ENCODE data around the gene PYY. TPM values are rescaled to one million over a fixed set of nuclear protein-coding genes. Genes with fewer than 3 reads are reported as not detected.

The PYY gene
- polyA plus RNA-seq, 1 donor from 2014 or later, result not detected

DNA sequence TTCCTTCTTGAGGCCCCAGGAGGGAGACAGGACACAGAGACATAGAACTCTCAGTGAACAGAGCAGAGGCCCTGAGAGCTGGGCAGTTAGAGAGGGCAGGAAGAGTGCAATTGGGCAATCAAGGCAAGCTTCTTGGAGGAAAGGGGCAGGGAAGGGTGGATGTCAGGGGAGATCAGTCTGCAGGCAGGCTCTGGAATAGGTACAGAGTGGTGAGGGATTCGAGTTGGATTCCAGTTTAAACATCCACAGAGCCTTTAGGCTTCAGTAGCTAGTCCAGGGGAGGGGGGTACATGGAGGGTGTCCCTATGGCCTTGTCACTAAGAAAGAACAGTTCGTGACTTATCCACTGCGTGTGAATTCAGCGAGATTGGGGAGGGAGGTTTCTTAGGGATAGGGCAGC lies 2.0 kb downstream of the PYY start:
- no peak overlapping the region for H2AFZ ChIP-seq (ENCODE audit: low read depth, low read length)
- H3K79me2 ChIP-seq (replicated peaks; ENCODE audit: insufficient read depth, low read length), result no peaks in the 10 kb centered on the region
- H3K9me3 ChIP-seq (ENCODE audit: low read length), result no peaks in the 10 kb centered on the region
- no peaks in the 10 kb centered on the region for H3K9me2 ChIP-seq (ENCODE audit: insufficient read depth, low read length)
- TF ChIP-seq EZH2 (IDR thresholded peaks at IDR 0.05; ENCODE audit: borderline replicate concordance, insufficient read depth, low read length, poor library complexity, severe bottlenecking), result no peak
- no peak for TF ChIP-seq RAD21 (conservative IDR thresholded peaks at IDR 0.05)
- TF ChIP-seq SMC3 (conservative IDR thresholded peaks at IDR 0.05; ENCODE audit: poor library complexity), result no peak
- no peak for TF ChIP-seq TAF1 (IDR thresholded peaks at IDR 0.05; ENCODE audit: low read depth)
- no peak for TF ChIP-seq EP300 (conservative IDR thresholded peaks at IDR 0.05; ENCODE audit: poor library complexity, severe bottlenecking)
- no peak for TF ChIP-seq POLR2AphosphoS5 (IDR thresholded peaks at IDR 0.05)
- no peak for TF ChIP-seq REST (IDR thresholded peaks at IDR 0.05; ENCODE audit: borderline replicate concordance)
- no peak for TF ChIP-seq MXI1 (conservative IDR thresholded peaks at IDR 0.05; ENCODE audit: poor library complexity, severe bottlenecking)
- TF ChIP-seq, protein P1, sequence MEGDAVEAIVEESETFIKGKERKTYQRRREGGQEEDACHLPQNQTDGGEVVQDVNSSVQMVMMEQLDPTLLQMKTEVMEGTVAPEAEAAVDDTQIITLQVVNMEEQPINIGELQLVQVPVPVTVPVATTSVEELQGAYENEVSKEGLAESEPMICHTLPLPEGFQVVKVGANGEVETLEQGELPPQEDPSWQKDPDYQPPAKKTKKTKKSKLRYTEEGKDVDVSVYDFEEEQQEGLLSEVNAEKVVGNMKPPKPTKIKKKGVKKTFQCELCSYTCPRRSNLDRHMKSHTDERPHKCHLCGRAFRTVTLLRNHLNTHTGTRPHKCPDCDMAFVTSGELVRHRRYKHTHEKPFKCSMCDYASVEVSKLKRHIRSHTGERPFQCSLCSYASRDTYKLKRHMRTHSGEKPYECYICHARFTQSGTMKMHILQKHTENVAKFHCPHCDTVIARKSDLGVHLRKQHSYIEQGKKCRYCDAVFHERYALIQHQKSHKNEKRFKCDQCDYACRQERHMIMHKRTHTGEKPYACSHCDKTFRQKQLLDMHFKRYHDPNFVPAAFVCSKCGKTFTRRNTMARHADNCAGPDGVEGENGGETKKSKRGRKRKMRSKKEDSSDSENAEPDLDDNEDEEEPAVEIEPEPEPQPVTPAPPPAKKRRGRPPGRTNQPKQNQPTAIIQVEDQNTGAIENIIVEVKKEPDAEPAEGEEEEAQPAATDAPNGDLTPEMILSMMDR (IDR thresholded peaks at IDR 0.05; ENCODE audit: poor library complexity, severe bottlenecking), result no peak
- H4K20me1 ChIP-seq (ENCODE audit: insufficient read depth), result no peaks in the 10 kb centered on the region
- H3F3A ChIP-seq (ENCODE audit: insufficient read depth, low read length, poor library complexity, severe bottlenecking), result no peaks in the 10 kb centered on the region
- H3K27ac ChIP-seq (ENCODE audit: low read length), result no peak overlapping the region
- H3K4me3 ChIP-seq (ENCODE audit: low read length), result no peak overlapping the region
- no peaks in the 10 kb centered on the region for H3K36me3 ChIP-seq (ENCODE audit: insufficient read depth, low read length)
- H3K4me2 ChIP-seq (ENCODE audit: low read length), result no peak overlapping the region
- peaks cover 45% of the 10 kb centered on the region for H3K27me3 ChIP-seq (ENCODE audit: insufficient read depth, low read depth, low read length)
- H3K9ac ChIP-seq (ENCODE audit: low read length), result no peak overlapping the region

DNA sequence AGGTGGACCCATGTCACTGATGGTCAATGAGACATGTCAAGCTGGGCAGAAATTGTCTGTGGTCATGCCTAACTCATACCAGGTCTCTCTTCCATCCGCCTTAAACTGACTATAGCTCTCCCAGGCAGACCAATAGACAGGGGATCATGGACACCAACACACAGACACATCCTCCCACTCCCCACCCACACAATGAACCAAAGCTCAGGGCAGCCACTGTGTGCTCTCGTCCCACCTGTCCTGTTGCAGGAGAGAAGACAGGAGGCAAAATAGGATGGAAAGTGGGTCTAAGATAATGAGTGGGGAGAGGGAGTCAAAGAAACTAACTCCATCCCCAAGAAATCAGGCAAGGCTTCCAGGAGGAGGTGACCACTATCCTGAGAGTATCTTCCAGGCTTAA lies 3.2 kb downstream of the PYY start:
- no peaks in the 10 kb centered on the region for H3K36me3 ChIP-seq (ENCODE audit: insufficient read depth, low read length)
- H4K20me1 ChIP-seq (ENCODE audit: insufficient read depth), result no peaks in the 10 kb centered on the region
- H3K4me2 ChIP-seq (ENCODE audit: low read length), result no peak overlapping the region
- TF ChIP-seq EP300 (conservative IDR thresholded peaks at IDR 0.05; ENCODE audit: poor library complexity, severe bottlenecking), result no peak
- TF ChIP-seq POLR2AphosphoS5 (IDR thresholded peaks at IDR 0.05), result no peak
- no peak for TF ChIP-seq REST (IDR thresholded peaks at IDR 0.05; ENCODE audit: borderline replicate concordance)
- TF ChIP-seq, protein P1 (IDR thresholded peaks at IDR 0.05; ENCODE audit: poor library complexity, severe bottlenecking), result no peak
- no peak for TF ChIP-seq TAF1 (IDR thresholded peaks at IDR 0.05; ENCODE audit: low read depth)
- no peak for TF ChIP-seq SMC3 (conservative IDR thresholded peaks at IDR 0.05; ENCODE audit: poor library complexity)
- TF ChIP-seq MXI1 (conservative IDR thresholded peaks at IDR 0.05; ENCODE audit: poor library complexity, severe bottlenecking), result no peak
- TF ChIP-seq EZH2 (IDR thresholded peaks at IDR 0.05; ENCODE audit: borderline replicate concordance, insufficient read depth, low read length, poor library complexity, severe bottlenecking), result no peak
- TF ChIP-seq RAD21 (conservative IDR thresholded peaks at IDR 0.05), result no peak
- H3F3A ChIP-seq (ENCODE audit: insufficient read depth, low read length, poor library complexity, severe bottlenecking), result no peaks in the 10 kb centered on the region
- no peak overlapping the region for H2AFZ ChIP-seq (ENCODE audit: low read depth, low read length)
- no peak overlapping the region for H3K4me3 ChIP-seq (ENCODE audit: low read length)
- H3K27ac ChIP-seq (ENCODE audit: low read length), result no peak overlapping the region
- H3K9me3 ChIP-seq (ENCODE audit: low read length), result no peaks in the 10 kb centered on the region
- H3K9ac ChIP-seq (ENCODE audit: low read length), result no peak overlapping the region
- no peaks in the 10 kb centered on the region for H3K79me2 ChIP-seq (replicated peaks; ENCODE audit: insufficient read depth, low read length)
- H3K27me3 ChIP-seq (ENCODE audit: insufficient read depth, low read depth, low read length), result peaks cover 45% of the 10 kb centered on the region
- H3K9me2 ChIP-seq (ENCODE audit: insufficient read depth, low read length), result no peaks in the 10 kb centered on the region

Measured in neural cell (in vitro differentiated cells).